H1 (cell line): ENCODE data around the gene CLIC1. TPM values are rescaled to one million over a fixed set of nuclear protein-coding genes. Genes with fewer than 3 reads are reported as not detected.

ENCODE experiments used
- CTCF ChIA-PET: fragments of 300-600 bp; sonication (Branson Sonifier 250); formaldehyde crosslinking; loops from one replicate; lab custom pipeline; 2021; ENCODE audit not compliant: partially characterized antibody; lab: Charles Lee
- POLR2A ChIA-PET: fragments of 300-600 bp; sonication (Branson Sonifier 250); formaldehyde crosslinking; loops from one replicate; lab custom pipeline; 2021; ENCODE audit warnings: inconsistent platforms; ENCODE audit not compliant: partially characterized antibody; lab: Charles Lee
- DNase-seq, 2 experiments: peaks; one replicate each; pipeline versions ENCODE4 v3.0.0 to v3.0.0-alpha.2; 2010 to 2022; ENCODE audit warnings: low spot score in 2 of 2, low read depth in 1 of 2, mixed read lengths in 1 of 2
- FAIRE-seq: peaks from 2 replicates; lab custom pipeline; 2011; peaks lifted over from hg19 to GRCh38; lab: Jason Lieb, UNC
- H2AFZ ChIP-seq: 2 replicates; pipeline ENCODE4 v1.8.1; 2012; ENCODE audit warnings: low read length, inconsistent platforms
- H2AK5ac ChIP-seq: 2 replicates; pipeline ENCODE4 v1.6.1; 2013; ENCODE audit warnings: low read depth, low read length
- H2BK120ac ChIP-seq: replicated peaks from 2 replicates; pipeline ENCODE3; 2013; ENCODE audit warnings: low read depth, low read length, inconsistent platforms
- H2BK12ac ChIP-seq: 2 replicates; pipeline ENCODE4 v1.6.1; 2013; ENCODE audit warnings: low read depth, low read length
- H2BK15ac ChIP-seq: 2 replicates; pipeline ENCODE4 v1.6.1; 2013; ENCODE audit warnings: low read length
- H2BK20ac ChIP-seq: 2 replicates; pipeline ENCODE4 v1.6.1; 2013; ENCODE audit warnings: low read length
- H2BK5ac ChIP-seq: 2 replicates; pipeline ENCODE4 v1.6.1; 2013; ENCODE audit warnings: low read depth, low read length
- H3K14ac ChIP-seq: 2 replicates; pipeline ENCODE4 v1.6.1; 2013; ENCODE audit warnings: inconsistent platforms; ENCODE audit not compliant: insufficient read length
- H3K18ac ChIP-seq: 2 replicates; pipeline ENCODE4 v1.6.1; 2013; ENCODE audit warnings: low read length; ENCODE audit errors: extremely low read depth
- H3K23ac ChIP-seq: 2 replicates; pipeline ENCODE4 v1.6.1; 2013; ENCODE audit warnings: inconsistent platforms; ENCODE audit not compliant: insufficient read length
- H3K23me2 ChIP-seq: 2 replicates; pipeline ENCODE4 v1.6.1; 2013; ENCODE audit warnings: low read depth, low read length
- H3K27ac ChIP-seq: 2 replicates; pipeline ENCODE4 v1.6.1; 2011; ENCODE audit warnings: low read depth, low read length, inconsistent platforms
- H3K27me3 ChIP-seq, 4 experiments: replicated peaks in 1 of 4; 1 replicate in 1 of 4; 2 replicates in 3 of 4; pipeline versions ENCODE4 v1.6.1 to v1.8.1; 2011 to 2013; ENCODE audit warnings: low read length in 3 of 4, mild to moderate bottlenecking in 3 of 4, inconsistent platforms in 2 of 4, mixed read lengths in 2 of 4, moderate library complexity in 1 of 4; ENCODE audit not compliant: control insufficient read depth in 3 of 4, insufficient read depth in 3 of 4; ENCODE audit errors: extremely low read depth in 1 of 4
- H3K36me3 ChIP-seq, 4 experiments: 2 replicates each; pipeline versions ENCODE4 v1.6.1 to v1.8.1; 2011 to 2013; ENCODE audit warnings: mild to moderate bottlenecking in 4 of 4, low read length in 3 of 4, moderate library complexity in 2 of 4, control low read depth in 1 of 4, inconsistent platforms in 1 of 4; ENCODE audit not compliant: insufficient read depth in 4 of 4, control insufficient read depth in 2 of 4
- H3K4ac ChIP-seq: replicated peaks from 2 replicates; pipeline ENCODE3; 2013; ENCODE audit warnings: low read length, low read depth, mixed read lengths, inconsistent platforms; ENCODE audit not compliant: insufficient read length
- H3K4me1 ChIP-seq, 4 experiments: replicated peaks in 1 of 4; 1 replicate in 1 of 4; 2 replicates in 3 of 4; pipeline versions ENCODE4 v1.6.1 to v1.8.1; 2011 to 2013; ENCODE audit warnings: low read length in 3 of 4, inconsistent platforms in 2 of 4, mixed read lengths in 1 of 4; ENCODE audit not compliant: insufficient read depth in 4 of 4, control insufficient read depth in 3 of 4
- H3K4me2 ChIP-seq, 2 experiments: 2 replicates each; pipeline versions ENCODE4 v1.6.1 to v1.8.1; 2011 to 2013; ENCODE audit warnings: low read depth in 2 of 2, low read length in 2 of 2, control low read depth in 1 of 2, inconsistent platforms in 1 of 2, mild to moderate bottlenecking in 1 of 2; ENCODE audit not compliant: insufficient read depth in 1 of 2
- H3K4me3 ChIP-seq, 4 experiments: fragments of 200-600, 300-600 bp in 1 of 4; sonication (generic), shearing (Covaris generic), sonication (Bioruptor Twin) in 1 of 4; 2 replicates each; pipeline versions ENCODE4 v1.5.1 to v1.8.1; 2011 to 2016; ENCODE audit warnings: low read length in 4 of 4, low read depth in 3 of 4, control low read depth in 2 of 4, inconsistent platforms in 2 of 4, mild to moderate bottlenecking in 2 of 4, mixed read lengths in 1 of 4, moderate library complexity in 1 of 4; ENCODE audit not compliant: insufficient read depth in 2 of 4; ENCODE audit errors: extremely low read depth in 1 of 4
- H3K56ac ChIP-seq: replicated peaks from 2 replicates; pipeline ENCODE3; 2013; ENCODE audit warnings: low read depth, mild to moderate bottlenecking, mixed read lengths, low read length, inconsistent platforms; ENCODE audit not compliant: insufficient read length
- H3K79me1 ChIP-seq: 2 replicates; pipeline ENCODE4 v1.6.1; 2013; ENCODE audit warnings: low read depth, low read length, control low read depth
- H3K79me2 ChIP-seq, 2 experiments: 2 replicates each; pipeline versions ENCODE4 v1.6.1 to v1.8.1; 2012 to 2013; ENCODE audit warnings: low read length in 2 of 2, mild to moderate bottlenecking in 2 of 2, inconsistent platforms in 1 of 2; ENCODE audit not compliant: insufficient read depth in 2 of 2, control insufficient read depth in 1 of 2
- H3K9ac ChIP-seq, 4 experiments: replicated peaks in 1 of 4; 1 replicate in 1 of 4; 2 replicates in 3 of 4; pipeline versions ENCODE4 v1.6.1 to v1.8.1; 2011 to 2013; ENCODE audit warnings: low read depth in 3 of 4, low read length in 3 of 4, control low read depth in 2 of 4, mild to moderate bottlenecking in 2 of 4, moderate library complexity in 2 of 4, inconsistent platforms in 1 of 4; ENCODE audit errors: extremely low read depth in 1 of 4
- H3K9me3 ChIP-seq, 2 experiments: 2 replicates each; pipeline versions ENCODE4 v1.6.1 to v1.8.1; 2012 to 2013; ENCODE audit warnings: mild to moderate bottlenecking in 2 of 2, moderate library complexity in 2 of 2, control low read depth in 1 of 2, inconsistent platforms in 1 of 2, low read depth in 1 of 2, low read length in 1 of 2, mixed read lengths in 1 of 2; ENCODE audit not compliant: insufficient read depth in 2 of 2
- H4K20me1 ChIP-seq, 2 experiments: replicated peaks in 1 of 2; 2 replicates each; pipeline versions ENCODE3 to v1.8.1; 2011 to 2013; ENCODE audit warnings: inconsistent platforms in 2 of 2, low read length in 2 of 2, mild to moderate bottlenecking in 1 of 2; ENCODE audit not compliant: insufficient read depth in 2 of 2, control insufficient read depth in 1 of 2
- H4K5ac ChIP-seq: 2 replicates; pipeline ENCODE4 v1.6.1; 2013; ENCODE audit warnings: low read length, low read depth, mixed read lengths, inconsistent platforms; ENCODE audit not compliant: insufficient read length
- H4K8ac ChIP-seq: 2 replicates; pipeline ENCODE4 v1.8.0; 2013; ENCODE audit warnings: mild to moderate bottlenecking, moderate library complexity, low read length, inconsistent platforms; ENCODE audit not compliant: insufficient read depth; ENCODE audit errors: extremely low read depth
- H4K91ac ChIP-seq: replicated peaks from 2 replicates; pipeline ENCODE3; 2013; ENCODE audit warnings: low read length, mixed read lengths, inconsistent platforms; ENCODE audit not compliant: insufficient read length
- CBX8 ChIP-seq: fragments of 300-800, 300-1000 bp; sonication (generic); IDR thresholded peaks from 2 replicates; pipeline ENCODE4 v1.7.1; 2016; ENCODE audit warnings: low read depth, low read length, borderline replicate concordance
- POLR2AphosphoS5 ChIP-seq: IDR thresholded peaks from 2 replicates; pipeline ENCODE4 v1.6.1; 2011; ENCODE audit warnings: low read depth, low read length
- SIX5 ChIP-seq: IDR thresholded peaks from 2 replicates; pipeline ENCODE4 v1.6.1; 2011; ENCODE audit warnings: mild to moderate bottlenecking, low read depth, low read length
- TBP ChIP-seq: IDR thresholded peaks from 2 replicates; pipeline ENCODE4 v1.6.1; 2011; ENCODE audit warnings: low read depth, low read length, improper control_type of control experiment
- TCF12 ChIP-seq: IDR thresholded peaks from 2 replicates; pipeline ENCODE4 v1.6.1; 2011; ENCODE audit warnings: low read depth, mild to moderate bottlenecking, low read length
- WGBS, 2 experiments: shearing (Covaris generic) in 1 of 2; methylation state at CpG; one replicate each; pipeline versions ENCODE4 v1.1.6 to v1.1.7; 2013 to 2015; ENCODE audit warnings: low lambda C conversion rate in 2 of 2, mixed read lengths in 2 of 2, inconsistent platforms in 1 of 2, low coverage in 1 of 2, missing lambda C conversion rate in 1 of 2; ENCODE audit not compliant: insufficient replicate concordance in 2 of 2, insufficient coverage in 1 of 2, insufficient read length in 1 of 2; ENCODE audit errors: extremely low coverage in 1 of 2, missing lambda C conversion rate in 1 of 2; 5-methylcytosine and 5-hydroxymethylcytosine counted together
- polyA plus RNA-seq, 7 experiments: library from polyadenylated mRNA; depleted of rRNA in 3 of 7; stranded (reverse) in 5 of 7; unstranded in 2 of 7; fragments of >200 nt in 5 of 7; fragments of 200-250 nt in 2 of 7; gene quantifications; 1 replicate in 5 of 7; 2 replicates in 1 of 7; 4 replicates in 1 of 7; pipeline versions ENCODE4 v1.2.1 to v1.2.3, GENCODE V29; 2011 to 2013; ENCODE audit warnings: missing spikeins in 2 of 7, mixed read lengths in 2 of 7
- total RNA-seq: library from RNA; stranded (reverse); fragmentation: NEBNext Ultra II Directional; extraction: Animal tissue kit (Norgen Biotek cat#: 25700); gene quantifications from 2 replicates; pipeline ENCODE4 v1.2.1, GENCODE V29; 2021
- TF ChIP-seq, protein P1 (sequence below): IDR thresholded peaks from 2 replicates; pipeline ENCODE4 v1.6.1; 2012; ENCODE audit warnings: inconsistent platforms

Gene CLIC1
- total and polyA plus RNA-seq, 2 of the 8 experiments (the other 6 are each of a cell fraction or from before 2014, with no cell fraction given) = 250 to 277 TPM

DNA sequence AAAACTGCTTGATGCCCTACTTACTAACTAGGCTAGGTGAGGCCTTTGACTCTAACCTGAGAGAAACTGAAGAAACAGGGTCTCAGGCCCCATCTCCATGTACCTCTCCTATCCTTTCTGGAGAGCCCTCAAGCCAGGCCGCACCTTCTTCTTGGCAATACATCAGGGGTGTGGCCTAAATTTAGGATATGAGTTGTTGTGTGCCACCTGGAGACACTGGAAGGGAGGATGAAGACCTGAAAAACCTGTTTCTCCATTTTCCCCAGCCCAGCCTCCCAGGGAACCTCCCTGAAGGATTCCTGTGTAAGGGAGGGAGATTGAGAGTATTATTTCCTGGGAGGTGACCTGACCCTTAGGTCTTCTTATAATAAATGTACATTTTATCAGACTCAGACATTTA is 18.1 kb downstream of the CLIC1 start:
- Histone ChIP-seq H3K27me3 (no peaks in the 10 kb centered on the region; a peak in 1 of 7 replicates), H4K5ac (no peak overlapping the region), H3K56ac (no peak overlapping the region), H4K91ac (no peak overlapping the region), H4K8ac (no peak overlapping the region), H3K4me2 (0 out of 4 replicates have a peak overlapping the region, but pooled peaks of 1 of the 2 experiments have one; percentile 45), H2BK20ac (no peak overlapping the region), H4K20me1 (no peaks in the 10 kb centered on the region), H3K79me1 (no peaks in the 10 kb centered on the region), H3K9me3 (no peaks in the 10 kb centered on the region), H3K27ac (no peak overlapping the region), H2AK5ac (no peak overlapping the region), H3K79me2 (no peaks in the 10 kb centered on the region), H2BK12ac (no peak overlapping the region), H2BK15ac (no peak overlapping the region), H3K9ac (no peak overlapping the region), H2AFZ (no peak overlapping the region), H3K4ac (no peak overlapping the region), H3K4me1 (peaks cover 11 to 29% (median 27%) of the 10 kb centered on the region in 4 experiments), H3K18ac (no peak overlapping the region), H2BK5ac (no peak overlapping the region), H2BK120ac (no peak overlapping the region), H3K4me3 (peak overlapping the region in 2 of 4 experiments; percentile 9 to 20; a peak in 3 of 8 replicates), H3K14ac (no peak overlapping the region), H3K23ac (no peak overlapping the region), H3K36me3 (no peaks in the 10 kb centered on the region), H3K23me2 (no peaks in the 10 kb centered on the region)
- ChIA-PET POLR2A (interaction anchor here (1.0 to 3.5 kb wide), 3 partner anchors 17 to 78 kb away, joined by 3 to 10 read pairs (median 5); partner anchors contain the start of gene MSH5), CTCF (interaction anchor here (1.0 to 1.4 kb wide), 5 partner anchors 12 to 73 kb away, joined by 3 to 5 read pairs (median 3); partner anchors contain the start of gene LY6G5B)
- FAIRE-seq (no peak), DNase-seq (no peak)
- WGBS, 2 experiments = 70% methylated on average over 1 of the region's 1 CpG; no CpG with 5 or more reads in 1 of the 2 experiments
- TF ChIP-seq SIX5 (no peak), CBX8 (no peak), TBP (no peak), POLR2AphosphoS5 (no peak), TCF12 (0 out of 2 replicates have a peak, but pooled peaks have one; percentile 22)
- TF ChIP-seq, protein P1, sequence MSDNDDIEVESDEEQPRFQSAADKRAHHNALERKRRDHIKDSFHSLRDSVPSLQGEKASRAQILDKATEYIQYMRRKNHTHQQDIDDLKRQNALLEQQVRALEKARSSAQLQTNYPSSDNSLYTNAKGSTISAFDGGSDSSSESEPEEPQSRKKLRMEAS = no peak
